Esophagus muscularis mucosa (tissue), 4 donors: ENCODE results near the gene GCN1. TPM values are rescaled to one million over a fixed set of nuclear protein-coding genes. Genes with fewer than 3 reads are reported as not detected.
A peak's percentile ranks its signal among the peaks of the same experiment; 100 is the strongest.

Experiments used
- DNase-seq: peaks from one replicate; pipeline ENCODE4 v3.0.0-alpha.2; 2017; ENCODE audit errors: extremely low spot score
- H3K27ac ChIP-seq, 4 donors: fragments of 200-600 bp; sonication (generic); replicated peaks in 1 of 4; 1 replicate in 3 of 4; 2 replicates in 1 of 4; pipeline ENCODE4 v1.5.1; 2016 to 2019; ENCODE audit warnings: mild to moderate bottlenecking in 1 of 4
- H3K27me3 ChIP-seq, 4 donors: fragments of 200-600 bp; sonication (generic); one replicate each; pipeline versions ENCODE4 v1.5.1 to v1.6.0; 2016 to 2019
- H3K36me3 ChIP-seq, 4 donors: fragments of 200-600 bp; sonication (generic); one replicate each; pipeline ENCODE4 v1.5.1; 2016 to 2019
- H3K4me1 ChIP-seq, 4 donors: fragments of 200-600 bp; sonication (generic); one replicate each; pipeline ENCODE4 v1.5.1; 2016 to 2019
- H3K4me3 ChIP-seq, 4 donors: fragments of 200-600 bp; sonication (generic); 1 replicate in 2 of 4; 2 replicates in 2 of 4; pipeline ENCODE4 v1.5.1; 2016 to 2019; ENCODE audit warnings: mild to moderate bottlenecking in 4 of 4, moderate library complexity in 1 of 4
- H3K9me3 ChIP-seq, 4 donors: fragments of 200-600 bp; sonication (generic); 1 replicate in 3 of 4; 2 replicates in 1 of 4; pipeline ENCODE4 v1.5.1; 2016 to 2019
- CTCF ChIP-seq, 3 experiments: fragments of 200-600 bp in 2 of 3; fragments of 450-650 bp in 1 of 3; sonication (generic) in 2 of 3; IDR thresholded peaks; one replicate each; pipeline ENCODE4 v1.5.1; 2017 to 2019; ENCODE audit warnings: antibody characterized with exemption in 3 of 3, mild to moderate bottlenecking in 2 of 3, moderate library complexity in 1 of 3
- EP300 ChIP-seq: sonication (generic); formaldehyde crosslinking; IDR thresholded peaks from one replicate; pipeline ENCODE4 v1.6.1; 2017; ENCODE audit warnings: antibody characterized with exemption
- POLR2A ChIP-seq: fragments of 450-650 bp; IDR thresholded peaks from one replicate; pipeline ENCODE4 v1.6.1; 2017; ENCODE audit warnings: antibody characterized with exemption, moderate library complexity, mild to moderate bottlenecking, low read depth
- POLR2AphosphoS5 ChIP-seq, 2 donors: sonication (generic); formaldehyde crosslinking; IDR thresholded peaks; one replicate each; pipeline ENCODE4 v1.6.1; 2017; ENCODE audit warnings: antibody characterized with exemption in 2 of 2
- WGBS: methylation state at CpG from one replicate; pipeline ENCODE4 v1.1.5; 2018; 5-methylcytosine and 5-hydroxymethylcytosine counted together
- intact Hi-C: fragments of 100-400 bp; cut with DNase I; formaldehyde crosslinking; loops from one replicate; pipeline ENCODE4 v1.15.1; 2023
- total RNA-seq, 4 donors: library from RNA; depleted of rRNA; stranded (reverse); fragments of >200 nt; gene quantifications; one replicate each; pipeline versions ENCODE4 v1.1.0 to v1.2.1, GENCODE V29; 2016

Gene GCN1
- total RNA-seq, 4 donors from 2014 or later: 38.6 to 94.6 (median 49.3) TPM

GRCh38 chr12:120231316-120232011 lies 36.9 kb upstream of the GCN1 start:
- peaks cover 0 to 6% (median 3%) of the 10 kb centered on the region in 4 donors for H3K36me3 ChIP-seq
- DNase-seq: no peak
- H3K4me3 ChIP-seq: no peak overlapping the region
- H3K27ac ChIP-seq: peak overlapping the region; percentile 86 to 95 (median 91)
- H3K27me3 ChIP-seq: no peaks in the 10 kb centered on the region
- no peaks in the 10 kb centered on the region for H3K9me3 ChIP-seq
- H3K4me1 ChIP-seq: peaks cover 96 to 100% (median 98%) of the 10 kb centered on the region in 4 donors
- 39% methylated on average over 2 of the region's 3 CpGs for WGBS
- TF ChIP-seq POLR2AphosphoS5 (IDR thresholded peaks at IDR 0.05) (peak in 1 of 2 donors; percentile 32), POLR2A (no peak)
- intact Hi-C loops: loop anchor here (1.0 kb wide), 1 partner anchor 33 kb away; no protein-coding TSS in a partner anchor

- DNase-seq: no peak
- H3K4me1 ChIP-seq: peaks cover 96 to 100% (median 98%) of the 10 kb centered on the region in 4 donors
- no peaks in the 10 kb centered on the region for H3K9me3 ChIP-seq
- WGBS: 29% methylated on average over 6 of the region's 6 CpGs
- no peaks in the 10 kb centered on the region for H3K27me3 ChIP-seq
- TF ChIP-seq POLR2AphosphoS5 (IDR thresholded peaks at IDR 0.05) (no peak), EP300 (no peak), POLR2A (no peak), CTCF (IDR thresholded peaks at IDR 0.05) (no peak)
- no peak overlapping the region for H3K4me3 ChIP-seq
- intact Hi-C loops: loop anchor here (1.0 kb wide), 1 partner anchor 33 kb away; no protein-coding TSS in a partner anchor
- peaks cover 0 to 11% (median 8%) of the 10 kb centered on the region in 4 donors for H3K36me3 ChIP-seq
- H3K27ac ChIP-seq: peak overlapping the region; percentile 86 to 95 (median 91)
Measured at GRCh38 chr12:120230974-120231315, 36.4 kb upstream of the GCN1 start.

- H3K4me3 ChIP-seq: peak overlapping the region; percentile 5 to 27 (median 16)
- no peak for DNase-seq
- no peak for TF ChIP-seq CTCF (IDR thresholded peaks at IDR 0.05)
- no peak for TF ChIP-seq POLR2A
- peak; percentile 54 to 57 for TF ChIP-seq POLR2AphosphoS5 (IDR thresholded peaks at IDR 0.05)
- no peak for TF ChIP-seq EP300
- intact Hi-C loops: no loop called here
- H3K4me1 ChIP-seq: peaks cover 96 to 100% (median 98%) of the 10 kb centered on the region in 4 donors
- H3K36me3 ChIP-seq: peaks cover 0 to 14% (median 11%) of the 10 kb centered on the region in 4 donors
- WGBS: 10% methylated on average over 5 of the region's 9 CpGs
- no peaks in the 10 kb centered on the region for H3K9me3 ChIP-seq
- H3K27ac ChIP-seq: peak overlapping the region; percentile 86 to 95 (median 91)
- no peaks in the 10 kb centered on the region for H3K27me3 ChIP-seq
Measured at GRCh38 chr12:120230326-120230973, 35.9 kb upstream of the GCN1 start.

- peaks cover 0 to 14% (median 11%) of the 10 kb centered on the region in 4 donors for H3K36me3 ChIP-seq
- intact Hi-C loops: loop anchor here (2.0 kb wide), 1 partner anchor 61 kb away; the partner anchor contains the start of gene RNU4-2
- no peak for DNase-seq
- no peaks in the 10 kb centered on the region for H3K27me3 ChIP-seq
- WGBS: 43% methylated on average over 11 of the region's 12 CpGs
- TF ChIP-seq POLR2AphosphoS5 (IDR thresholded peaks at IDR 0.05): no peak
- TF ChIP-seq CTCF (IDR thresholded peaks at IDR 0.05): no peak
- no peak for TF ChIP-seq EP300
- TF ChIP-seq POLR2A: no peak
- H3K9me3 ChIP-seq: no peaks in the 10 kb centered on the region
- H3K4me3 ChIP-seq: peak overlapping the region; percentile 5 to 39 (median 16)
- H3K27ac ChIP-seq: peak overlapping the region; percentile 86 to 95 (median 91)
- H3K4me1 ChIP-seq: peaks cover 96 to 100% (median 98%) of the 10 kb centered on the region in 4 donors
Measured at GRCh38 chr12:120229487-120230325, 35.2 kb upstream of the GCN1 start.
